Measurements from ENCODE around the gene XXYLT1.

The XXYLT1 gene

DNA sequence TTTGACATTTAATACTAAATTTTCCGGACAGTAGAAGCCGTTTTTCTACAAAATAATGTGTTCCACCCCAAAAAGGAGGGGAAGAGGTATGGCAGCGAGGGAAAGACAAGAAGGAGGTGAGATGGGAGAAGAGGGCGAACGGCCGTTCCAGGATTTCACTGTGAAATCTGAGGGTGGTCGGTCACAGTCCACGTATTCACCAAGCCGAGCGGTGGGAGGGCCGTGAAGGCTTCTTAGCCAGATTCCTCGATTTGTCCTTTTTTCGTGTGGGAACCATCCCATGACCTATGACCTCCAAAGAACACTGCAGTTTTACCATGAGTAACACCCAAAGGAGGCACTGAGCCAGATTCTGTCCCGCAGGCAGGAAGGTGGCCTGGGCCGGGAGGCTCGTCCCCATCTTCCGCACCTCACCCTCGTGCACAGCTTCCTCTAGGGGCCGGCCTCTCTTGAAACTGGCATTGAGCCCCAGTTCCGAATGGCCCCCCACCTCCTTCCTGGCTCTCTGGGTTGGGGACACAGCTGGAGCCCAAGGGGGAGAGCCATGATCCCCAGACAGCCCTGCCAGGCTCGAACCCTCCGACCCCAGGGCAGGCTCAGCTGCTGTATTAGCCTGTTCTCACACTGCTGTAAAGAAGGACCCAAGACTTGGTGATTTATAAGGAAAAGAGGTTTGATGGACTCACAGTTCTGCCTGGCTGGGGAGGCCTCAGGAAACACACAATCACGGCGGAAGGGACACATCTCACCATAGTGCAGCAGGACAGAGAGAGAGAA is 23.7 kb downstream of the XXYLT1 start:
- no peak overlapping the region for H3K4me3 ChIP-seq (replicated peaks; ENCODE audit: low read depth, low read length)
- no peaks in the 10 kb centered on the region for H3K27me3 ChIP-seq (replicated peaks; ENCODE audit: control insufficient read depth, insufficient read depth, low read length)
- no peak for DNase-seq (ENCODE audit: extremely low read depth, insufficient read length)
- TF ChIP-seq, protein P1, sequence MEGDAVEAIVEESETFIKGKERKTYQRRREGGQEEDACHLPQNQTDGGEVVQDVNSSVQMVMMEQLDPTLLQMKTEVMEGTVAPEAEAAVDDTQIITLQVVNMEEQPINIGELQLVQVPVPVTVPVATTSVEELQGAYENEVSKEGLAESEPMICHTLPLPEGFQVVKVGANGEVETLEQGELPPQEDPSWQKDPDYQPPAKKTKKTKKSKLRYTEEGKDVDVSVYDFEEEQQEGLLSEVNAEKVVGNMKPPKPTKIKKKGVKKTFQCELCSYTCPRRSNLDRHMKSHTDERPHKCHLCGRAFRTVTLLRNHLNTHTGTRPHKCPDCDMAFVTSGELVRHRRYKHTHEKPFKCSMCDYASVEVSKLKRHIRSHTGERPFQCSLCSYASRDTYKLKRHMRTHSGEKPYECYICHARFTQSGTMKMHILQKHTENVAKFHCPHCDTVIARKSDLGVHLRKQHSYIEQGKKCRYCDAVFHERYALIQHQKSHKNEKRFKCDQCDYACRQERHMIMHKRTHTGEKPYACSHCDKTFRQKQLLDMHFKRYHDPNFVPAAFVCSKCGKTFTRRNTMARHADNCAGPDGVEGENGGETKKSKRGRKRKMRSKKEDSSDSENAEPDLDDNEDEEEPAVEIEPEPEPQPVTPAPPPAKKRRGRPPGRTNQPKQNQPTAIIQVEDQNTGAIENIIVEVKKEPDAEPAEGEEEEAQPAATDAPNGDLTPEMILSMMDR (IDR thresholded peaks at IDR 0.05; ENCODE audit: insufficient read depth, low read length, poor library complexity, severe bottlenecking) = no peak
- H3K36me3 ChIP-seq (ENCODE audit: control insufficient read depth, insufficient read depth, low read length) = no peaks in the 10 kb centered on the region; the same call in 1 of the 2 replicates

DNA sequence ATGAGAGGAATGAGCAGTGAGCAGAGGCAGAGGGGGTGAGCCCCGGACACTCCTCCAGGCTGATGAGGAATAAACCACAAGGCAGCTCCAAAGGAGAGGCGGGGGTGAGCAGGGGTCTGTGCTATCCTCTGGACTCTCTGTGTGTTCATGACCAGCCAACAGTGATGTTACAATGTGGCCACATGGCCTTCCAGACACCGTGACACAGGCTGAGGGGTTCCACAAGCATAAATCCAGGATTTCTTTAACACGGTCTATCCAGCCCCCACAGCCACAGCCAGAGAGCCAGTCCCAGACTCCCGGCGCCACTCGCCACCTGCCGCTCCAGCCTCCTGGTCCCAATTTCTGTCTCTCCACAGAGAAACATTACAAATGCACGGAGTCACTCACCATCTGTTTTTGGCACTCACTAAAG is 24.4 kb downstream of the XXYLT1 start:
- no peaks in the 10 kb centered on the region for H3K27me3 ChIP-seq (replicated peaks; ENCODE audit: control insufficient read depth, insufficient read depth, low read length)

DNA sequence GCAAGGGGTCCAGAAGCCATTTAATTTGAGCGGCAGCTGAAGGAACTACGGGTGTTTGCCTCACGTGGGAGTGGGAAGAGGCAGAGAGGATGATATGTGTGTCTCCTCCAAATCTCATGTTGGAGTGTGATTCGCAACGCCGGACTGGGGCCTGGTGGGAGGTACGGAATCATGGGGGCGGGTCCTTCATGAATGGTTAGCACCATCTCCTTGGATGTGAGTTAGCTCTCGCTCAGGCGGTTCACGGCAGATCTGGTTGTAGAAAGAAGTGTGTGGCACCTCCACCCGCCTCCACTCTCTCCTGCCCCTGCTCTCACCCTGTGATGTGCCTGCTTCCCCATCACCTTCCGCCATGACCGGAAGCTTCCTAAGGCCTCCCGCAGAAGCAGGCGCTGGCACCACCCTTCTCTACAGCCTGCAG is 25.4 kb downstream of the XXYLT1 start:
- TF ChIP-seq, protein P1 (IDR thresholded peaks at IDR 0.05; ENCODE audit: insufficient read depth, low read length, poor library complexity, severe bottlenecking) = no peak
- DNase-seq (ENCODE audit: extremely low read depth, insufficient read length) = no peak
- H3K4me3 ChIP-seq (replicated peaks; ENCODE audit: low read depth, low read length) = no peak overlapping the region
- no peaks in the 10 kb centered on the region; the same call in 1 of the 2 replicates for H3K36me3 ChIP-seq (ENCODE audit: control insufficient read depth, insufficient read depth, low read length)
- no peaks in the 10 kb centered on the region for H3K27me3 ChIP-seq (replicated peaks; ENCODE audit: control insufficient read depth, insufficient read depth, low read length)

More for the DNA sequence above, 24.4 kb downstream of the XXYLT1 start:
- TF ChIP-seq, protein P1 (IDR thresholded peaks at IDR 0.05; ENCODE audit: insufficient read depth, low read length, poor library complexity, severe bottlenecking) = no peak
- no peak overlapping the region for H3K4me3 ChIP-seq (replicated peaks; ENCODE audit: low read depth, low read length)
- DNase-seq (ENCODE audit: extremely low read depth, insufficient read length) = no peak
- H3K36me3 ChIP-seq (ENCODE audit: control insufficient read depth, insufficient read depth, low read length) = no peaks in the 10 kb centered on the region; the same call in 1 of the 2 replicates

DNA sequence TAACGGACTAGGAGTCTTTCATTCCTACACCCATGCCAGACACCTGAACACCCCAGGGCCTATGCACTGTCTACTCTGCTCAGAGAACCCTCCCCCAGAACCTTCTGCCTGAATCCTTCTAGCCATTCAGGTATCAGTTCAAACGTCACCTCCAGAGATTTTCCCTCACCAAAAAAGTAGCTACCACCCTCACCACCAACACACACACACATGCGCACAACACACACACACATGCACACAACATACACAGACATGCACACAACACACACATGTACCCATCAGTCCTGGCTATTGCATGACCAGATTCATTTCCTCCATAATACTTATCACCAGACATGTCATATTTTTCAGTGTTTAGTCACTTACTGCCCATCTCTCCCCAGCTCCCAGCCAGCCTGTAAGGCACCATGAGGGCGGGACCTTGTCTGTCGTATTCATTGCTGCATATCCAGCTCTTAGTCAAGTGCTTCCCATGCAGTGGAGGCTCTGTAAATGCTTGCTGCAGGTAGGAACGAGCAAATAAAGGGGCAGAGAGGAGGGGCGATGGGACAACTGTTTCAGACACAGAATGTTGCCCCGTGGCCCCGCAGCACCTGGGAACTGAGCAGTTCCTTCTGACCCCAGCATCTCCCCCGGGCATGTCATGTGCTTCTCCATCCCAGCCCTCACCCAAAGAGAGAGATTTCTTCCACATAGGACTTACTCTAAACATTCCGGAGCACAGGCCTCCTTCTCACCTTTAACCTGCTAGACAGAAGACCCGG is 29.2 kb downstream of the XXYLT1 start:
- DNase-seq (ENCODE audit: extremely low read depth, insufficient read length) = no peak
- Histone ChIP-seq H3K4me3 (replicated peaks; ENCODE audit: low read depth, low read length) (no peak overlapping the region), H3K27me3 (replicated peaks; ENCODE audit: control insufficient read depth, insufficient read depth, low read length) (no peaks in the 10 kb centered on the region), H3K36me3 (ENCODE audit: control insufficient read depth, insufficient read depth, low read length) (no peaks in the 10 kb centered on the region)
- TF ChIP-seq, protein P1 (IDR thresholded peaks at IDR 0.05; ENCODE audit: insufficient read depth, low read length, poor library complexity, severe bottlenecking) = no peak

DNA sequence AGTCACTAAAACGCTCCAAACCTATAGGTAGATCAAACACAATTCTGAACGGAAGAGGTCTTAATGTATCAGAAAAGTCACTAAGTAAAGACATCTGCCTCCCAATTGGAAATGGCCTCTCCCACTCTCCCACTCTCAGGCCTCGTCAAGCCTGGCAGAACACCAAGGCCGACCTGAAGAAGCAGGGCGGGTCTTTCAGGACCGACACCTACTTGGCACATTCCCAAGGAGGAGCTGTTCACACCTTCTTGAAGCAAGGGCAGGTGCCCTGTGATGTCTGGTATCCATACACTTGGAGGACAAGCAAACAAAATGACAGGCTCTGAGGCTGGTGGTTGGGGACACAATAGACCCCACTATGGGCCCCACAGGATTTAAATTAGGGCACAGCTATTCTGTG is 30.0 kb downstream of the XXYLT1 start:
- no peak overlapping the region for H3K4me3 ChIP-seq (replicated peaks; ENCODE audit: low read depth, low read length)
- DNase-seq (ENCODE audit: extremely low read depth, insufficient read length) = no peak
- no peaks in the 10 kb centered on the region; the same call in 1 of the 2 replicates for H3K36me3 ChIP-seq (ENCODE audit: control insufficient read depth, insufficient read depth, low read length)
- H3K27me3 ChIP-seq (replicated peaks; ENCODE audit: control insufficient read depth, insufficient read depth, low read length) = no peaks in the 10 kb centered on the region
- TF ChIP-seq, protein P1 (IDR thresholded peaks at IDR 0.05; ENCODE audit: insufficient read depth, low read length, poor library complexity, severe bottlenecking) = no peak
